Endothelial cell of hepatic sinusoid (primary cell): ENCODE measurements around the gene SLC35B1.

Experiments used
- in situ Hi-C: cut with HindIII; loops from 2 replicates; pipeline ENCODE4 v1.10.0; 2017; ENCODE audit warnings: low sequenced_read_pairs

Gene SLC35B1, protein sequence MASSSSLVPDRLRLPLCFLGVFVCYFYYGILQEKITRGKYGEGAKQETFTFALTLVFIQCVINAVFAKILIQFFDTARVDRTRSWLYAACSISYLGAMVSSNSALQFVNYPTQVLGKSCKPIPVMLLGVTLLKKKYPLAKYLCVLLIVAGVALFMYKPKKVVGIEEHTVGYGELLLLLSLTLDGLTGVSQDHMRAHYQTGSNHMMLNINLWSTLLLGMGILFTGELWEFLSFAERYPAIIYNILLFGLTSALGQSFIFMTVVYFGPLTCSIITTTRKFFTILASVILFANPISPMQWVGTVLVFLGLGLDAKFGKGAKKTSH

DNA sequence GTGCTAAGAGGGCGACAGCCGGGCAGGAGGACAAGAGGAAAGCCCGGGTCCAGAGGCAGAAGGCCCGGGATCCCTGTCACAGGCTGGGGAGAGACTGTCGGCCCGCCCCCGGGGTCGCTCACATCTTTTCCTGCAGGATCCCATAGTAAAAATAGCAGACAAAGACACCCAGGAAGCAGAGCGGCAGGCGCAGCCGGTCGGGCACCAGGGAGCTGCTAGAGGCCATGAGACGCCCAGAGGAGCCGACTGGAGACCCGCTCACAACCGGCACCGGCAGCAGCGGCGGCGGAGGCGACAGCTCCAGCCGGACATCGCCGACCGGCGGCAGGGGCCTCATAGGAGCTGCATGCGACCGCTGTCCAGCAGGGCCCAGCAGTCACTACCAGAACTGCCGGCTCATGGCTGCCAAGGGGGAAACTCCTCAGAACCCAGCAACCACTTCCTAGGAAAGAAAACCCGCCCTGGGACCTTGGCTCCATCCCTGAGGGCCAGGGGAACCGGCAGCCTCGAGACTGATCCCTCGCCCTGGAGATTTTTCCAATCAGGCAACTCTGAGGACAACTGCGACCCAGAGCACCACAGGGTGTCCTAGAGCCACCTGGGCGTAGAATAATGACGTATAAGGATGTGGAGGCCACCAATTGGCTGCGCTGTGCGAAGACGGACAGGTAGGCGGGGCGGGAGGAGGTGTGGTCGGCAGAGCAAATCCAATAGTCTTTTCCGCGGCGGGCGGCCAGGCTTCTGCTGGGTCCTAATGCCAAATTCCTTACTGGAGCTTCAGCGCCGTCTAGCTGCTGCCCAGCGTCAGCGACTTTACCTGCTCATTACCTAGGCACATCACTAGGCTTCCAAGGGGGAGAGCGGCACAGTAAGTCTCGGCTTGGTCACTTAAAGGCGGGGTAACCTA lies at the start of gene SLC35B1:
SLC35B1 (minus strand) TSS at position 357 of the 907 bp plus-strand sequence; CDS start at position 226, 131 bp downstream.
- in situ Hi-C loops = no loop called here

DNA sequence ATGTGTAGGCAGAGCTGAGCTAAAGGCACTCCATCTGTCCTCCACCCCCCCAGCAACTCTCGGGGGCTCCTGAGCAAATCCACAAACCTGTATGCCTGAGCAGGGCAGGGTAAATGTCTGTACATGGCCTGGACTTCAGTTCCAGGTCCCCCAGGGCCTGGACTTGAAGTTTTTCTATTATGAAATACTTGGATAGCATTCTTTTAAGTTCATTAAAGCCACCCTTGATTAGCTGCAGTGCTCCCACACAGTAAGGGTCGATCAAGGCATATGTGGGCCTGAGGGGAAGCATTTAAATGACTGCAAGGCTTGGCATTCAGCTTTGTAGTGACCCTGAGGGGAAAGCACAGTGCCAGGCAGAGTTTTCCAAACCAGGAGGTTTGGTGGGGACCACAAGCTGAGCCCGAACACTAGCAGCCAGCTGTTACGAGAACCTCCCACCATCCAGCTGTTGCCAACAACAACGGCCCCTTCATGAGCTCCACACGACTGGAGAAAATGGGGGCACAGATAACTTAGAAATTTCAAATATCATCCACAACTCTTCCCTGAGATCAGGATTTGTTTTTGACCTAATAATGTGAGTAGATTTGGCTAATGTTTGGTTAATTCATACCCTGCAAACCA lies 49.5 kb upstream of the SLC35B1 start:
- in situ Hi-C loops = no loop called here

DNA sequence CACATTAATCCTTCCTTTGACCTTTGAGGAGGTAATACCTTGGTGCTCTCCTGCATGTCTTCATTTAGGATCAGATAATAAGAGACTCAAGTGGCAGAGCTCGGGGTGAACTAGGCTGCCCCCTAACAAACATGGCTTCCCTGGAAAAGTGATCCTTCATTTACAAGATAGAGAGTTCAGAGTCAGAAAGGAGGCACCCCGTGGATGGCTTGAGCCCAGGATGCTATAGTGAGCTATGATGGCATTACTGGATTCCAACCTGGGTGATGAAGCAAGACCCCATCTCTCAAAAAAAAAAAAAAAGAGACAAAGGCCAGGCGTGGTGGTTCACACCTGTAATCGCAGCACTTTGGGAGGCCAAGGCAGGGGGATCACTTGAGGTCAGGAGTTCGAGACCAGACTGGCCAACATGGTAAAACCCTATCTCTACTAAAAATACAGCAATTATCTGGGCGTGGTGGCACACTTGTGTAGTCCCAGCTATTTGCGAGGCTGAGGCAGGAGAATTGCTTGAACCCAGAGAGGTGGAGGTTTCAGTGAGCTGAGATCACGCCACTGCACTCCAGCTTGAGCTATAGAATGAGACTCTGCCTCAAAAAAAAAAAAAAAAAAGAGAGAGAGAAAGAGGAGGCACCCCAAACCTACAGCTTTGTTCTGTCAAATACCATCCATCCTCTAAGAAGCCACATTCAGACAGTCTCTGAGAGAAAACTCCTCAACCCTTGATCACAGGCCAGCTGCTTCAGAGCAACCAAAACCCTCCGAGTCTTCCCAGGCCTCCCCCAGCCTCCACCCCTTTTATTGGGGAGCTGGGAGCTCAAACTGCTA lies 48.8 kb upstream of the SLC35B1 start:
- in situ Hi-C loops = no loop called here

DNA sequence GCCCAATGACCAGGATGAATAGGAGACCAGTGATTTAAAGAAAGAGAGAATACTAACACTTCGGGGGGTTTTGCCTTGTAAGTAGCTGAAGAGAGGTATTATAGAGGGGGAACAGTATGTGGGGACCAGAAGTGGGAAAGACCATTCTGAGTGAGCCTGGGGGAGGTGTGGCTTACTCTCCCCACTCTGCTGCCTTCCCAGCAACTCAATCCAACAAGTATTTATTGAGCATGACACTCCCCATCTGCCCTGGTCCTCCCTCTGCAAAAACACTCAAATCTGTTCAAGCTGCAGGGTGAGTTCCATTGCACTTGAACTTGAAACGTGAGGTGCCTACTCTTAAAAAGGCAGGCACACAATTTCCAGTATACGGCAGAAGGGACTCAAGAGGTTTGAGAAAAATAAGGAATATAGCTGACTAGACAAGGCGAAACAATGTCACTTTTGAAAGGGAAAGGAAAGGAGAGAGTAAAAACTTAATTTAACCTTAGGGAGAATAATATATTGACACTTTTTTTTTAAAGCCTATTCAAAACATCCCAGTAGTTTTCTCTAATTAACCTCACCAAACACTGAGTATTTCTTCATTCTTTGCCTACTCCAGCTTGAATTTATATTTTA lies 48.0 kb upstream of the SLC35B1 start:
- in situ Hi-C loops = no loop called here

DNA sequence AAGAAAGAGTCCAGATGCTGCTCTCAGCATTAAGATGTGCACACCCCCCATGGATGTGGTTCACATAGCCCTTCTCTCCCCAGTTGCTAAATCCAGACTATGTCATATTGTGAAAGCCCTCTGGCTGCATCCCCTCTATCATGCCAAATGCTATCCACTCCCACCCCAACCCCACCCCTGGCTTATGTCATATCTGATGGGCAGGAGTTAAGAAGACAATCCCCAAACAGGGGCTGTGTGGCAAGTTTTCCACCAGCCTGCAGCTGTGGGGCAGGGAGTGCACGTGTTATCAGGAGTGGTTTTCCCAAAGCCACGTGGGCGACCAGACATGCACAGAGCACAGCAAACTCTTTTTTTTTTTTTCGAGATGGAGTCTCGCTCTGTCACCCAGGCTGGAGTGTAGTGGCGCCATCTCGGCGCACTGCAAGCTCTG lies 46.2 kb upstream of the SLC35B1 start:
- in situ Hi-C loops = no loop called here

DNA sequence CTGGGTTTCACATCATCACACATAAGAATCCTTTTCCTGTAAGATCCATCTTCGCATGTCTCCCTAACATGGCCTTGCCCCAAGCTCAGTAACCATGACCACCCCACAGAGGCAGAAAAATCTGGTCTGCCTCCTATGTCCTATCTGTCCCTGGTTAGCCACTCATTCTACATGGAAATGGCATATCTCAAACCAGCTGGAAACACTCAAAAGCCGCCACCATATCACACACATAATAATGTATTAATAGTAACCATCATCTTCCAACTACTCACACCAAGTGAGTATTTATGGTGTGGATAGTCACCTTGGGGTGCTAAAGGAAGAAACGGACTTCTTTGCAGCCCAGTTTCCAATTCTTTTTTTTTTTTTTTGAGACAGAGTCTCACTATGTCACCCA lies 44.7 kb upstream of the SLC35B1 start:
- in situ Hi-C loops = no loop called here

DNA sequence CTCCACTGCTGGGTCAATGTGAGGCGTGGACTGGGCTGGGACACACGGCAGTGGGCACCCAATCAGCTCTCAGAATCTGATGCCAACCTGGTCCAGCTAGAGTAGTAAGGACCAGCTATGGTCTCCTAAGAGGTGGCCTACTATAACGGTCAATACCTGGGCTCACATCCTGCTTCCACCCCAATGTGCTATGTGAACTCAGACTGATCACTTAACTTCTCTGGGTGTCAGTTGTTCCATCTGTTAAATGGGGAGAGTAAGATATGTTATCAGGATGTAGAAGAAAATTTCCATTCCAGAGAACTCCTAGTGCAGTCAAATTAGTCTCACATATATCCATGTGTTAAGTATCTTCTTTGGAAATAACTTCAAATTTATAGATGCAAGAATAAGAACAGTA lies 42.0 kb upstream of the SLC35B1 start:
- in situ Hi-C loops = no loop called here

DNA sequence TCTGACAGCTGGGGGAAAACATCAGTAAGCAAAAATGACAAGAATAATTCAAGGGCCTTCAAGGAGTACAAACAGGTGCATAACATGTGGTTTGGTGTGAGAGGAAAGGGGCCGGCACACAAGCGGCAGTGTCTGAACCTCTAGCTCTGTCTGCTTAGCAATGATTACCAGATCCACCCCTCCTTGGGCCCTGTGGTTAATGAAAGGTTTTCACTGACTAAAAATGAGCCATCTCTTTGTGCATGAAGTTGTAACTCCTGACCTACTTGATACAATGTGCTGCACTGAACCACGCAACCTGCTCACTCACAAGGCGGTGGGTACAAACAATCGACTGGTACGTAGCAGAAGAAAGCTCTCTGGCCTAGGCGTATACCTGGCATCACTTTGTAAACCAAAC lies 41.0 kb upstream of the SLC35B1 start:
- in situ Hi-C loops = no loop called here

DNA sequence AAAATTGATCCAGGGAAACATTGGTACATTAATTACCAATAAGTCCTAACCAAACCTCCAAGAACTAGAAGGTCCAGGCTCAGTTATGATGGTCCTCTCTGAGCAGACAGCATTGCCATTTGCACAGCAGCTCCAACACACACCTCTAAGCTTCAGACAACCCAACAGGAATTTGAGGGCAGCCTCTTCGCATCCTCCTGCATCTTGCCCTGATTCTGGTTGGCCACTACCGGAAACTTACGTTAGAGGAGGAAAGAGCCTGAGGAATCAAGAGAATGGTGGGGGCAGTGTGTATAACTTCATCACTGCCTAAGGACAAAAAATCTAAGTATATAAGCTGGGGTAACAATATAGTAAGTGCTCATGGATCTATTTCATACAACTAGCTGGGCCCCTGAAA lies 40.5 kb upstream of the SLC35B1 start:
- in situ Hi-C loops = no loop called here

DNA sequence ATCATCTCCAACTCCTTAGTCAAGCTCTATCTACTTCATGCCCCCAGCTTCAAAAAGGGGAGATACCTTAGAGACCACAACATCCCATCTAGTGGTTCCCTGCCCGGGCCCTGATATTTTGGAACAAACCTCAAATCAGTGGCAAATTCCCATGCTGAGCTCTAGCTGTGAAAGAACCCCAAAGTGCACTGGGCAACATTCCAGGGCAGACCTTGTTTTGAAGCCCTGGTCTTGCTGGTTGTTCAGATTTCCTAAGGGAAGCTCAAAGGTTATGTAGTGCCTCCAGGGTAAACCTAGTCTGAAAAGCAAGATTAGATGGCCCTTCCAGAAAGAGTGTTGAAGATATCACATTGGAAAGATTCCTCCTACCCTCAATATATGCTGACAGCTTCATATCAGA lies 39.9 kb upstream of the SLC35B1 start:
- in situ Hi-C loops = no loop called here

DNA sequence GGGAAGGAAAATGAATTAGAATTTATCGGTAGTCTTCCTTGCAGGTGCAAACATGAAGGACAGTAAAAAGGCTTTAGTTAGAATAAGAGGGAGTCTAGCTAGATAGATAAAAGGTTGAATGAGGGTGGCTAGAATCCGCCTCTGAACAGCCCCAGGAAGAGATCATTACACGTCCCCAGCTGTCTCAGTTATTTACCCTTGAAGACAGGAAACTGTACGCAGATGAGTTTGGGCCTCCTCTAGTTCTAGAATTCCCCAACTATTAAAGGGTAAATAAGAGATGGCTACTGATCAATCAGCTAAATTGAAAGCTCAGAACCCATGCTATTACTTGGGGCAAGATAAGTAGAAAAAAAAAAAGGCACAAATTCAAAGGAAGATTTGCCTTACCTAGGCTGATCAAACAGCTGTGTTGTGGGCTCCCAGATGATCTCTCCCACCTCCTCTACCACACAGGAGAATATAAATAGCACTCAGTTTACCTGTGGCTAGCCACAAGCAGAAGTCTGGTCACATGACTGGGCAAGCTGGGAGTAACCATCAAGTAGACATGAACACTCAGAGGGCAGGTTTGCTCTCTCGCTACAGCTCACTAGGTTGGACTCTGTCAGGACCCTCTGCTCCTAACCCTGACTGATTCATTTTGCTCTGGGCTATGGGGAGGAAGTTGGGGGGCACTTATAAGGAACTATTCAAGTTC lies 39.2 kb upstream of the SLC35B1 start:
- in situ Hi-C loops = no loop called here

DNA sequence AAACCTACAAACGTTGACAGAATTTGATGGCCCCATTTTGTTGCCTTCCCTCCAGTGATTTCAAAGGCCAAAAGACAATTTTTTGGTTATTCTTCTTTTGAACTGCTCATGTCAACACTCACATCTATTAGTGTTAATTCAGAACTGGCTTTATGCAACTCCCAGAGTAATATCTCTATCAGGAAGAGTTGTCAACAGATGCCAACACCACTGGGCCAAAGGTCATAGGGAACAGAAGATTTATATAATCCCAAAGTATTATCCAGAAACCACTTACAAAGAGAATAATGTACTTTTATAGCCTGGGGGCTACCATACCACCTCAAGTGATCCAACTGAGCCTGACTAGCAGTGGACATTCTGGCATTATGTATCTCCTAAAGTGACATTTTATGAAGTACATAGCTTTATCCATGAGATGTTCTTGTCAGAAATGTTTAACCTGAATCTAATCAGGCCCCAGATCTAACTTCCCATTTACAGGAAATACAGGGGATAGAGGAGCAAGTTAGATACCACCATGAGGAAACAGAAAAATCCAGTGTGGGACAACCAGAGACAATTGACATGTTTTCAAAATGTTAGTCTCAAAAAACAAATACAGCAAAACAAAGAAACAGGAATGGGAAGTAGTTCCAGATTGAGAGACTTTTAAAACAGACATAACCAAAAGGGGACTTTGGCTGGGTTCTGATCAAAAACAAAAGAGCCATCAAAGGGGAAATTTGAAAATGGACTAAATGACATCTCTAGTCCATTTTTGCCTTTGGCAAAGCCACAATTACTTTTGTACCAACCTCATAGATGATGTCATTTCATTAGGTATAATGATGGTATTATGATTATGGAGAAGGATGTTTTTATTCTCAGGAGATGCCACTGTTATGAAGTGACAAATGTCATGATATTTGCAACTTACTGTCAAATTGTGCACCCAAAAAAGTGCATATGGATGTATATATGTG lies 37.7 kb upstream of the SLC35B1 start:
- in situ Hi-C loops = no loop called here

DNA sequence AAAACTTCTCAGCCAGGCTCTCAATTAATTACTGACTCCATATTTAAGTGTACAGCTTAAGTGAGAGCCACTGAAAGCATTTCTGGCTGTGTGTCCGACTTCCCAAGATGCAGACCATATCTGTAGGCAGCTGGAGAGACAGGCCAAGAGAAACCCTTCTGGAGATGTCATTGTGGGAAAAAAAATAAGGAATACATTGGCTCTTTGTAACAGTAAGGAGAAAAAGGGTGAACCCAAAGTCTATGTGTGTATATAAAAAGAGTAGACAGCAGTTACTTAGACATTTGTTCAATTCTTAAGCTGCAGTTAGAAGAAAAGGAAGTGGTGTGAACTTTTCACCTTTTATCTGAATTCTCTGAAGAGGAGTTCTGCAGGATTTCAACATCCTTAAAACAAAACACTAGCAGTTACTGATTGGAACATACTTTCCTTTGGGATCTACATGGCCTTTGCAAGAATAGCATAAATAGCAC lies 34.4 kb upstream of the SLC35B1 start:
- in situ Hi-C loops = no loop called here

DNA sequence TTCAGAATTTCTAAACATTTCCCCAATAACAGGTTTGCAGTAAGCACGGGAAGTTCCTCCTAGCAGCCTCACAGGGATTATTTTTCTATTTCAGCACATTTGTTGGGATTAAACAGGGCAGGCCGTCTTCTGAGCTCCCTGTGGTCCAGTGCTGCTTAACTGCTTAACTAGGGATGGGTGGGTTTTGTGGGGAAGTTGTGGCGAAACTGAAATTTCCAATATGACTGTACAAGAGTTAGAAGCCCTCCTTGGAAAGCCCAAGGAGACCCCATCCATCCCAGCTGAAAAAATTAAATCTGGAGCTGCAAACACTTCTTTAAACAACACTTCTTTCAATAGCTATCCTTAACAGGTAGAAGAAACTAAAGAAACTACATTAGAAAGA lies 33.9 kb upstream of the SLC35B1 start:
- in situ Hi-C loops = no loop called here

DNA sequence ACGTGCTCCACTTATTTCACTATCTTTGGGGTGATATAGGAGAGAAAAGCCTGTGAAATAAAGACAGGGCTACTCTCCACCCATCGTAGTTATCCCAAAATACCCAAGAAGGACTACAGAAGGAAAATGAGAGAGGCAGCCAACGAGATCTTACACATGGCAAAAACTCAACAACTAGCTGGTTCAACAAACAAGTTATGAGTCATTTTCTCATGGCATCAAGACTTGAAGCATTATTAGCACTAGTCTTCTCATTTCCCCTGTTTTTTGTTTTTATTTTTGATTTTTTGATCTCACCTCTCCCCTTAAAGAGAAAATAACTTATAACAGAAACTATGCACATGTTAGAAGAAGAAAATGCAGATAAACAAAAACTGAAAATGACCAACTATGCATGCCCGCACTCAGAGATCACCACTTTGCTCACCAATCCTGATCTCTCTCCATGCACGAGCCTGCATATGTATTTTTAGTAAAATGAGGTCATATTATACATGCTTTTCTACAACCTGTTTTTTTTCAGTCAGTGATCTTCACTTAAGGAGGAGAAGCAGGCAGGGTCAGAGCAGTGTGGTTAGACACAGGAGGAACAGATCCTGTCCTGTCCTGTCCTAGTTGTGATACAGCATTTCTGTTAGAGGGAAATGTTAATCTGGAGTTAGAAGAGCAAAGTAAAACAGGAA lies 33.4 kb upstream of the SLC35B1 start:
- in situ Hi-C loops = no loop called here

DNA sequence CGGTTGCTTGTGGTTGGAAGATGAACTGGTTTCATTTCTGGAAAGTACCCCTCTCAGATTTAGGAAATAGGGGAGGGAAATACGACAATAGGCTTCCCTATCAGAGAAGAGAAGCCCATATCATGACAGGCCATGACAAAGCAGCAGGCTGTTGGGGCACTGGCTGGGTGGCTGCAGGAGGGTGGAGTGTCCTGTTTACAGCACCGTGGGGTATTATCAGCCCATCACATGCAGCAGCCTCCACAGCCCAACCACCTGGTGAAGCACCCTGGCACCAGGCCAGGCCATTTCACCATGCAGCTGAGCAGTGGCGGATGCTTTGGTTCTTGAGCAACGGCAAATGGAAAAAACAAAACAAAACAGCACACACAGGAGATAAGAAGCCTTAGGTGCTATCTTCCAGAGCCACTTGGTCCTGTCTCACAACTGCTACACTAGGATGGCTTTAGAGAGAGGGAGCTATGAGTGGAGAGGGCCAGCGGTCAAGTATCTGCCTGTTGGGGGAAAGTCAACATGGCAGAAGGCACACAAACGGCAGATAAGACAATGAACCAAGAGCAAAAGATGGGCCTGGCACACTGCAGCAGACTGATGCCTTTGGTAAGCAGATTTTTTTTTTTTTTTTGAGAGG lies 32.0 kb upstream of the SLC35B1 start:
- in situ Hi-C loops = loop anchor here (5.0 kb wide), 1 partner anchor 38 kb away; no protein-coding TSS in a partner anchor

DNA sequence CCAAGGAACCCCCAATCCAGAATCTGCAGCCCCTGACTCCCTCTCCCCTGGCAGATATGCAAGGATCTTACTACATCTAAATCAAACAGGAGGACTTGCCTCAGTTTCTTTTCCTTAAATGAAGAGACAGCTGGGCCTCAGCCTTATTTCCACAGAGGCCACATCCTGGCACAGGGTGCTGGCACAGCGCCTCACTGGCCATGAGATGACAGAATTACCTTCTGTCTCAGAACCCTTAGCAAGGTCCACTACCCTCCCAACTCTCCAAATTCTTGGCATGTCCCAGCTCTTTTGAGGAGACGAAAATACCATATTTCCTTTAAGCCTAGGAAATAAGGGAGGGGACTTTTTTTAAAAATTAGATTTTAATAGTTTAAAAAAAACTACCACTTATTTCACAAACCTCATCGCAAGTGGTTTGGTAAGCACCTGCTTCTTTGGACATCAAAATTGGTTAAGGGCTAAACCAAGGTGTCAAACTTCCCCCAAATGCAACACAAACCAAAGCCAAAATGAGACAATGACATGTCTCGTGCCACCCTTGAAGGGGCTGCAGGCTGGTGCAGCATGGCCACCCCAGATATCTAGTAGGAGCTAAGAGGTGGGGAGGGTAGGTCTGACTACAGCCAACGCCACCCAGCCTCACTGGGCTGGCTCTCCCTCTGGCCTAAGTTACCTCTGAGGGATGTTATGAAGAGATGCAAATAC lies 30.8 kb upstream of the SLC35B1 start:
- in situ Hi-C loops = loop anchor here (5.0 kb wide), 1 partner anchor 39 kb away; no protein-coding TSS in a partner anchor
